ENCODE results near the gene ENG. TPM values are rescaled to one million over a fixed set of nuclear protein-coding genes. Genes with fewer than 3 reads are reported as not detected.

ENG gene
- total RNA-seq, 1 donor from 2014 or later: 130 TPM

GRCh38 chr9:127778280-127779135 lies 76.0 kb downstream of the ENG start, which contains the start of gene SH2D3C:
SH2D3C (minus strand) TSS chr9:127778666; CDS start chr9:127778627, 39 bp downstream.
- DNase-seq (ENCODE audit: extremely low spot score in 2 of 2): no peak
- Histone ChIP-seq H3K36me3 (no peaks in the 10 kb centered on the region), H3K27ac (peak within 1 kb of the TSS; percentile 70), H3K9me3 (no peaks in the 10 kb centered on the region), H3K4me1 (peaks cover 3% of the 10 kb centered on the region), H3K27me3 (no peaks in the 10 kb centered on the region), H3K4me3 (peak within 1 kb of the TSS in 1 of 2 donors; percentile 19)
- TF ChIP-seq POLR2A (IDR thresholded peaks at IDR 0.05): no peak
- TF ChIP-seq POLR2AphosphoS5 (IDR thresholded peaks at IDR 0.05; ENCODE audit: insufficient read depth in 1 of 2, low read depth in 1 of 2): no peak
- TF ChIP-seq CTCF (IDR thresholded peaks at IDR 0.05): no peak
- intact Hi-C loops (cut with DNase I): no loop called here

GRCh38 chr9:127777368-127777980 lies 77.0 kb downstream of the ENG start:
- no peaks in the 10 kb centered on the region for H3K4me1 ChIP-seq
- no peaks in the 10 kb centered on the region for H3K9me3 ChIP-seq
- H3K27me3 ChIP-seq: no peaks in the 10 kb centered on the region
- TF ChIP-seq POLR2A (IDR thresholded peaks at IDR 0.05) (no peak), CTCF (IDR thresholded peaks at IDR 0.05) (no peak)
- DNase-seq (ENCODE audit: extremely low spot score in 2 of 2): no peak
- H3K4me3 ChIP-seq: peak overlapping the region in 1 of 2 donors; percentile 19
- H3K27ac ChIP-seq: peak overlapping the region; percentile 70
- intact Hi-C loops (cut with DNase I): no loop called here
- no peaks in the 10 kb centered on the region for H3K36me3 ChIP-seq

- Histone ChIP-seq H3K4me3 (peak overlapping the region in 1 of 2 donors; percentile 24), H3K27me3 (no peaks in the 10 kb centered on the region), H3K27ac (no peak overlapping the region), H3K4me1 (no peaks in the 10 kb centered on the region), H3K9me3 (no peaks in the 10 kb centered on the region), H3K36me3 (no peaks in the 10 kb centered on the region)
- intact Hi-C loops (cut with DNase I): no loop called here
- DNase-seq (ENCODE audit: extremely low spot score in 2 of 2): no peak
- TF ChIP-seq POLR2AphosphoS5 (IDR thresholded peaks at IDR 0.05; ENCODE audit: insufficient read depth in 1 of 2, low read depth in 1 of 2): no peak
- no peak for TF ChIP-seq CTCF (IDR thresholded peaks at IDR 0.05)
- no peak for TF ChIP-seq POLR2A (IDR thresholded peaks at IDR 0.05)
Observed at GRCh38 chr9:127776924-127777289, 77.6 kb downstream of the ENG start.

- TF ChIP-seq CTCF (IDR thresholded peaks at IDR 0.05) (no peak), POLR2A (IDR thresholded peaks at IDR 0.05) (no peak), POLR2AphosphoS5 (IDR thresholded peaks at IDR 0.05; ENCODE audit: insufficient read depth in 1 of 2, low read depth in 1 of 2) (no peak)
- intact Hi-C loops (cut with DNase I): no loop called here
- Histone ChIP-seq H3K27me3 (no peaks in the 10 kb centered on the region), H3K27ac (no peak overlapping the region), H3K4me3 (peak overlapping the region in 1 of 2 donors; percentile 24), H3K9me3 (no peaks in the 10 kb centered on the region), H3K4me1 (no peaks in the 10 kb centered on the region), H3K36me3 (no peaks in the 10 kb centered on the region)
- DNase-seq (ENCODE audit: extremely low spot score in 2 of 2): no peak
Observed at GRCh38 chr9:127776195-127776923, 78.1 kb downstream of the ENG start.
